Right lung (tissue), 5 donors: ENCODE results near the gene ESR1. TPM values are rescaled to one million over a fixed set of nuclear protein-coding genes. Genes with fewer than 3 reads are reported as not detected.

Experiments used
- DNase-seq, 2 donors: peaks; one replicate each; pipeline ENCODE4 v3.0.0-alpha.2; 2013
- polyA plus RNA-seq, 5 donors: library from polyadenylated mRNA; unstranded; fragments of 120-200 nt; gene quantifications; one replicate each; pipeline versions ENCODE4 v1.2.1 to v1.2.3, GENCODE V29; 2013; ENCODE audit warnings: inconsistent platforms in 1 of 5, low replicate concordance in 1 of 5; ENCODE audit not compliant: insufficient read length in 5 of 5, insufficient read depth in 1 of 5

ESR1 gene
- polyA plus RNA-seq, 5 donors = 0.96 to 1.7 (median 1.4) TPM

DNA sequence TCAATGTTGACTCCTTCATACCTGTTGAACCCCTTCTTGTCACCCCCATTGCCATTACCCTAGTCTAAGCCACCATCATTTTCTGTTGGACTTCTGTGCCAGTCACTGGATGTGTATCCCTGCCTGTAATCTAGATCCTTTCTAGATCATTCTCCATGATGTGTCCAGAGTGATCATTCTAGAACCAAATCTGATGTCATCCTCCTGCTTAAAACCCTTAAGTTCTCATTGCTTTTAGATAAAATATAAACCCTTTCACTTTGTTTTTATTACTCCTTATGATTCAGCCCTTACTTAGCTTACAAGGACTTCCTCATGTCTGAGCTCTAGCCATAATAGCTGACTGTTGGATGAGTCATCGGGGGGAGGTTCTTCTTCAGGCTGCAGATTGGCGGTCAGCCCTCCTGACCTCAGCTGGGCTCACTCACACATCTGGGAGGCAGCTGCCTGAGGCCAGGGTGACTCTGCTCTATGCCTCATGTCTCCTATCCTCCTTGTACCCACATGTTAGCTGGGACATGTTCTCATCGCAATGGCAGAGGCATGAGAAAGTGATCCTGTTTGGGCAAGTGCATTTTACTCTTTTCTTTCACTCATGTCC is 287.6 kb downstream of the ESR1 start:
- no peak for DNase-seq

DNA sequence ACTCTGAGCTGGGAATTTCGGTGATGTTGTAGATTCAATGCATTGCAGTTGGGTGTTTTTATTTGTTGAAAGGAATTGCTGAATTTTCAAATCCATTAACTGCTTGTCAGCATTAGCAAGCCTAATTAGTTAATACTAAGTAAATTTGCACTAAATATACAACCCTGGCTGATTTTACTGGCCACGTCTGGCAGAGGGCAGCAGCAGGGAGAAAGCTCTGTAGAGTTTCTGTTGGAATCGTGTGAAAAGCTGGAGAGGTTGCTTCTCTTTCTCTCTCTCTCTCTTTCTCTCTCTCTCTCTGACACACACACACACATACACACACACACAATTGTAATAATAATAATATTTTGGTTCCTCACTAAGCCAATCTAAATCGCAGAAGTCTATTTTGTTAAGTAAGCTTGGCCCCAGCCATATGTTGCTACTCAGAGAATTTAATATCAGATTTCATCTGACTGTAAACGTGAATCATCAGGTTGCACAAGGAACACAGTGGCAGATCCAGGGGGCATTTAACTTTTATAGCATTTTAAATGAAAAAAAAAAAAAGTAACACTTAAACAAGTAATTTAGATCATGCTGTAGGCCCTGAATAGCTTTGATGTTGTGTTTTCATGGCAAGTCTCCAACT is 289.5 kb downstream of the ESR1 start:
- no peak for DNase-seq

DNA sequence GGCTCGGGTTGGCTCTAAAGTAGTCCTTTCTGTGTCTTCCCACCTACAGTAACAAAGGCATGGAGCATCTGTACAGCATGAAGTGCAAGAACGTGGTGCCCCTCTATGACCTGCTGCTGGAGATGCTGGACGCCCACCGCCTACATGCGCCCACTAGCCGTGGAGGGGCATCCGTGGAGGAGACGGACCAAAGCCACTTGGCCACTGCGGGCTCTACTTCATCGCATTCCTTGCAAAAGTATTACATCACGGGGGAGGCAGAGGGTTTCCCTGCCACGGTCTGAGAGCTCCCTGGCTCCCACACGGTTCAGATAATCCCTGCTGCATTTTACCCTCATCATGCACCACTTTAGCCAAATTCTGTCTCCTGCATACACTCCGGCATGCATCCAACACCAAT is 291.2 kb downstream of the ESR1 start:
- DNase-seq = no peak

DNA sequence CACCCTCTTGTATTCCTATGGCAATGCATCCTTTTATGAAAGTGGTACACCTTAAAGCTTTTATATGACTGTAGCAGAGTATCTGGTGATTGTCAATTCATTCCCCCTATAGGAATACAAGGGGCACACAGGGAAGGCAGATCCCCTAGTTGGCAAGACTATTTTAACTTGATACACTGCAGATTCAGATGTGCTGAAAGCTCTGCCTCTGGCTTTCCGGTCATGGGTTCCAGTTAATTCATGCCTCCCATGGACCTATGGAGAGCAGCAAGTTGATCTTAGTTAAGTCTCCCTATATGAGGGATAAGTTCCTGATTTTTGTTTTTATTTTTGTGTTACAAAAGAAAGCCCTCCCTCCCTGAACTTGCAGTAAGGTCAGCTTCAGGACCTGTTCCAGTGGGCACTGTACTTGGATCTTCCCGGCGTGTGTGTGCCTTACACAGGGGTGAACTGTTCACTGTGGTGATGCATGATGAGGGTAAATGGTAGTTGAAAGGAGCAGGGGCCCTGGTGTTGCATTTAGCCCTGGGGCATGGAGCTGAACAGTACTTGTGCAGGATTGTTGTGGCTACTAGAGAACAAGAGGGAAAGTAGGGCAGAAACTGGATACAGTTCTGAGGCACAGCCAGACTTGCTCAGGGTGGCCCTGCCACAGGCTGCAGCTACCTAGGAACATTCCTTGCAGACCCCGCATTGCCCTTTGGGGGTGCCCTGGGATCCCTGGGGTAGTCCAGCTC is 292.1 kb downstream of the ESR1 start:
- no peak for DNase-seq

DNA sequence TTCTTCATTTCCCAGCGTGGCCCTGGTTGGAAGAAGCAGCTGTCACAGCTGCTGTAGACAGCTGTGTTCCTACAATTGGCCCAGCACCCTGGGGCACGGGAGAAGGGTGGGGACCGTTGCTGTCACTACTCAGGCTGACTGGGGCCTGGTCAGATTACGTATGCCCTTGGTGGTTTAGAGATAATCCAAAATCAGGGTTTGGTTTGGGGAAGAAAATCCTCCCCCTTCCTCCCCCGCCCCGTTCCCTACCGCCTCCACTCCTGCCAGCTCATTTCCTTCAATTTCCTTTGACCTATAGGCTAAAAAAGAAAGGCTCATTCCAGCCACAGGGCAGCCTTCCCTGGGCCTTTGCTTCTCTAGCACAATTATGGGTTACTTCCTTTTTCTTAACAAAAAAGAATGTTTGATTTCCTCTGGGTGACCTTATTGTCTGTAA is 292.7 kb downstream of the ESR1 start:
- no peak for DNase-seq

DNA sequence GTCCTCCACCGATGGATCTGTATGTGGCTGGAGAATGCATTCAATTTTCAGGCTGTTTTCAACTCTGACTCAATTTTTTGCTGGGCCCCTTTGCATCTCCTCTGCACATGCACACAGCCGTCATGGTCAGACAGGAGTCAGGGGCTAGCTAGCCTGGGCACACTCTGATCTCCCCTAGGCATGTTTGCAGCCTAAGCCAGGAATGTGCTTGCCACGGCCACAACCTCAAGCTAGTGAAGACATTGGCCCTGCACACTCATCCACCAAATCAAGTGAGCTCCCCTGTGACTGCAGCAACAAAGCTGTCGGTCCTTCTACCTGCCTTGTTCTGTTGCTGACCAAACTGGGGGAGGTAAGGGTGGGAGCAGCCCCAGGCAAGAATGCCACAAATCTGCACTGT is 300.5 kb downstream of the ESR1 start:
- no peak for DNase-seq

DNA sequence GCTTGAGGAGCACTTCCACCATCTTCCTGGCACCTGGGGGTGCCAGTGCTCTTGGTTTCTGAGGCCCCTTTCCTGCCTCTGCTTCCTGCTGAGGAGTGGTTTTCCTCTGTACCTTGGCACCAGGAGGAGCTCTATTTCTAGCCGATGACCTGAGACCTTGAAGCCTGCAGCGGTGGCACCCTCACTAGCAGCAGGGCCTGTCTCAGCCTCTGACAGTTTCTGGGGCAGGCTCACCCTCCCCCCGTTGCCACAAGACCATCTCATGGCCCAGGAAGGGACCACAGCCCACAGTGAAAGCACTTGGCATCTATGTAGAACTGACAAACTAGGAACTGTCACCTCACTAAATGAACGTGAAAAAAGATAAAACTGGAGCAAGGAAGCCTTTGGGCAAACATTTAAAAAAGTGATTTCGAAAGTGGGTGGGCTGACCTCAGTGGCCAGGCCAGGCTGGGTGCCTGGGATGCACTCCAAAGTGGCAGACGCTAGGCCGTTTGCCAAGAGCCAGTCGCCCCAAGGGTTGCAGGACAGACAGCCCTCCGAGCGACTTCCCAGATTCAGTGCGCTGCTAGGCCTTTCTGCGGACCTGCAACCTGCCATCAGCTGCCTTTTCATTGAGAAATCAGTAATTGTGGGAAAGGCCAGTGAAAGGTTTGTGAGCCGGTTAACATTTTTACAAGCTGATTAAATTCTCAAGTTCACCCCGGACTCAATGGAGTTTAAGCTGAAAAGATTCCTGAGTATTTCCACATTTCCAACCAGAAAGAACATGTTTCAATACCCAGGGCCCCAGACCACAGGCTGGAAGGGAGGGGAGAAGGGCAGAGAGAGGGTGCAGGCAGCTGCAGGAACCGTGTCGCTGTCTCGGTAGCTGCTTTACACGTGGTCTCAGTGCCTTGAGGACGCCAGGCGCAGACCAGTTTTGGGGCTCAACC is 303.7 kb downstream of the ESR1 start:
- DNase-seq = no peak

DNA sequence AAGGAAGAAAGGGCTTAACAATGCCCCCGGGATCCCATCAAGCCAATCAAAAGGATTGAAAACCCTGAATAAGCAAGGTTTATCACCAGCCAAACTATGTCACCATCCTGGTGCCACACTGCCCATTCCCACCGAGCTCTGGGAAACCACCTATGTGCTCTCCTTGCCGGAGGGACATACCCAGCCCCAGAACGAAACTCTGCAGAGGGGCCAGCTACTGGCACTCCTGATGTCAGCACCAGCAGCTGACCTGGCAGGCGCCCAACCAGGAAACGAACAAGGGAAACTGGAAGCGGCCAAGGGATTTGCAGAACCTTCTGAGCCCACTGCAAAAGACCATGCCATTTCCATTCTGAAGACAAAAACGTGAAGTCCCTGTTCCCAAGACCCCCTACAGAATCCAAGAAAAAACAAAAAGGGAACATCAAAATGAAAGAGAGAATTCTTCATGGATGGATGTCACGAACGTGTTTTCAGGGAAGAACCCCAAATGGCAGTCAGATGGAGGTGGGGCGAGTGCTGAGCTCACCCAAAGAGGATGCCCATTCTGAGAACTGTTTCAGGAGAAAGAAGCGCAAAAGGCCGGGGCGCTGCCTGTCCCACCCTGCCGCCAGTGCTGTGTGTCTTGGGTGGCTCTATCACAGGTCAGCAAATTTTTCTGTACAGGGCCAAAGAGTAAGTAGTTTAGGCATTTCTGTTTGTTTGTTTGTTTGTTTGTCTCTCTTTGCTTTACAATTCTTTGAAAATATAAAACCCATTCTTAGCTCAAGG is 305.2 kb downstream of the ESR1 start:
- DNase-seq = no peak

DNA sequence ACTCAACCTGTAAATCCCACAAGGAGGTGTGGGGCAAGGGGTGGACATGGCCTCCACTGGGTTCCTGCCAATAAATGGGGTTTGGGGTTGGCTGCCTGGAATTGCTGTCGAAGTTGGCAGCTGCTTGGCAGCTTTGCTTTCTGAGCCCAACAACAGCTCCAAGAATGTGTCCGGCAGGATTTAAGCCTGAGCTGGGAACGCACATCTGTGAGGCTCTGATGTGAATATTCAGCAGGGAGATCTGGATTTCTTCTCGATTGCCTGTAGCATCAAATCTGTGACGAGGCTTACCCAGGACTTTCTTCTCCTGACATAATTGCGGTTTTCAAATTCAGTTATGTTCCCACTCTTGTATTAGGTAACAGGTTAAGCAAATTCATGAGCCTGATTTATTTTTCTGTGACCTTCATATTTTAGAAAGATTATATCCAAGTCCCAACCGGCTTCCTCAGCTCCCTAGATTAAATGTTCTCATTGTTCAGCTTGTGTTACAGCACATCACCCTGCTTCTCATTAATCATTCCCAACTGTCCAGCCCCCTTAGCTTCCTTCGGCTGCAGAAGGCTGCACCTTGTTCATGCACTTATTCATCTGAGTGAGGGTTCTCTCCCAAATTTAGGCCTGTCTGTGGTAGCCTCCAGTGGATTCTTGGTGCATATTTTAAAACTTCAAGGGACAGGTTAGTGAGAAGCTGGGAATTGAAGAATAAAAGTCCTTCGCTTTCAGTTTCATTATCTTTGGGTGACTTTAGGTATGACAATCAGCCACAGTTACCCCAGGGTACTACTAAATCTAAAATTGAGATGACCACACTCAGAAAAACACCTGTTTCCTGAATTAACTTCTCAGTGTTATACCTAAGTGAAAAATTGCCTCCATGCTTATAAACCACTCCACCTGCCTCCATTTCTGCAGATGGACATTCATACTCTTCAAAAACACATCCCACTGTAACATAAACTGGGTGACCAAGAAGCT is 310.0 kb downstream of the ESR1 start:
- DNase-seq = no peak

DNA sequence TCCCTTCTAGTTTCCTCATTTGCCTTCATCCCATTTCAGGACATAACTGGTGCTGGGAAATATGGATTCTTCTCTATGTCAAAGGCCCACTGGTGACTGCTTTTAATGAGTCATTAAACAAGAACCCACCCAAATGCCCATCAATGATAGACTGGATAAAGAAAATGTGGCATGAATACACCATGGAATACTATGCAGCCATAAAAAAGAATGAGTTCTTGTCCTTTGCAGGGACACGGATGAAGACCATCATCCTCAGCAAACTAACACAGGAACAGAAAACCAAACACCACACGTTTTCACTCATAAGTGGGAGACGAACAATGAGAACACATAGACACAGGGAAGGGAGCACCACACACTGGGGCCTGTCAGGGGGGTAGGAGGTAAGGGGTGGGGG is 310.7 kb downstream of the ESR1 start:
- DNase-seq = no peak

DNA sequence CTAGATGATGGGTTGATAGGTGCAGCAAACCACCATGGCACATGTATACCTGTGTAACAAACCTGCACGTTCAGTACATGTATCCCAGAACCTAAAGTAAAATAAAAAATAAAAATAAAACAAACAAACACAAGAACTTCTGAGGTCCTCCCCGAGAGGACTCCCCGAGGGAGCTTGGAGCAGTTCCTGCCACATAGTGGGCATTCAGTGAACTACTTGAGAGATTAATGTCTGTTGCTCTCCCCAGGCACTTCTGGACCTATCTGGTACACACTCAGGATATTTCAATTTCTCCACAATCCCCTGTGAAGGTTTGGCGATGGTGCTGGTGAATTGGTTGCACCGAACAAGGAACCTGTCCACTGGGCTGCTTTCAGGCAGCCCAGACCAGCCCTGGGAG is 311.2 kb downstream of the ESR1 start:
- no peak for DNase-seq

DNA sequence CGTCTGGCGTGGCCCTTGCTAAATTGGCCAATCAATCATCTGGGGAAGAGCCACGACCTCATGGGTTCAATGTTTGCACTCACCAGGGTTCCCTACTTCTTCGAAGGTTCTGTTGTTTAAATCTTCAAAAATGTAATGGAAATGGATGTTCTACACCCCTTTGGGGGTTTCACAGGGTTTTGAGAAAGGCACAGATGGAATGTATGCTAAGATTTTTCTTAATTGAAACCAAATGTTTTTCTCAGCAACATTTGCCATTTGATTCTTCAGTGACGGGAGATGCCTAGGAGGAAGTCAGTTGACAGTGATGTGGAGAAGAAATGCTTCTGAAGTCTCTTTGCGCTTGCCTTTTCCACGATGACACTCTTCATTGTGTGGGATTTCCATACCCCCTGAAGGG is 312.3 kb downstream of the ESR1 start:
- DNase-seq = no peak

DNA sequence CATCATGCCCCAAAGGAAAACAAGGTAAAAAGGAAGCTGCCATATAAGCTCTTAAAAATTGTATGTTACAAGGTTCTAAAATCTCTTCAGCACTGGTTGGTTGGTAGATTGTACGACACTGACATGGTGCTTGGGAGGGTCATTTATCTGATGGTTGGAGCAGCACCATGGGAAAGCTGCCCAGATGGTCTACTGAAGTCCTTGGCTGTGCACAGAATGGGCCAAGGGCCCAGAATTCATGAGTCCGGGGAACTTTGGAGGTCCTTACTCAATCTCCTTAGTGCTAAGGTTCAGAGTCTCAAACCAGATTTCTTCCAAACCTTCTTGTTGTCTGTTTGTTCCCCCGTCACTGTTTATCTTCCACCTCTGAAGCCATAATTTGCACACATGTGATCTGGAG is 314.4 kb downstream of the ESR1 start:
- DNase-seq = no peak

DNA sequence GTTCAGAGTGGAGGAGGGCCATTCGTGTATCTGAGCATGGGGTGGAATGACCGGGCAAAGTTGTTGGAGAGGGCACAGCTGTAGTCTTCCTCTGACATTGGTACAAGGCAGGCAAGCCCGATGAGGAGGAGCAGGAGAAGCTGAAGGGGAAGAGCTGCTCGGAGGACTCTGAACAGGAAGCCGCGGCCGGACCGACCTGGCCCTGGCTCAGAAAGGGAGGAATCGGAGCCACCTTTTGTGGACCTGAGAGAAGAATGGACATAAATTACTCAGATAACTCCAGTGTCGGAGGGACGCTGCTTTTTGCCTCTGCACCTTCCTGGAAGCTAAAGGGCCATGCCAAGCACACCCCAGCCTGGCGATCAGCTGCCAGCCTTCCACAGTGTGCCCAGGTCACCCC is 315.0 kb downstream of the ESR1 start:
- no peak for DNase-seq

DNA sequence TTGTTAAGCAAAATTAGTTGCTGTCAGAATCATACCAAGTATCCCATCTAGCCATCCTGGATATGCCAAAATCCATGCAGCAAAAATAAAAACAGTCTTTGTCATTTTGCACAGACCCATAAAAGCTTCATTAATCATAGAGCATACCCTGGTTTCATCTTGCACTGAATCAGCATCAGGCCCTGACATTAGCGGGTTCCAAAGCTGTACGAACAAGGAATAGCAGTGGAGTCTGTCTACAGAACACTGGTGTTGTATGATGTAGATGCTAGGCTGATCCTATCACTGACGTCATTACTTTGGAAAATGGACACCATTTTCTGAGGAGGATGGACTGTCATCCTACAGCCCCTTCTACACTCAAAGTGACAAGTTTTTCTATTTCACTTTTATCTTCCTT is 315.6 kb downstream of the ESR1 start:
- DNase-seq = no peak

DNA sequence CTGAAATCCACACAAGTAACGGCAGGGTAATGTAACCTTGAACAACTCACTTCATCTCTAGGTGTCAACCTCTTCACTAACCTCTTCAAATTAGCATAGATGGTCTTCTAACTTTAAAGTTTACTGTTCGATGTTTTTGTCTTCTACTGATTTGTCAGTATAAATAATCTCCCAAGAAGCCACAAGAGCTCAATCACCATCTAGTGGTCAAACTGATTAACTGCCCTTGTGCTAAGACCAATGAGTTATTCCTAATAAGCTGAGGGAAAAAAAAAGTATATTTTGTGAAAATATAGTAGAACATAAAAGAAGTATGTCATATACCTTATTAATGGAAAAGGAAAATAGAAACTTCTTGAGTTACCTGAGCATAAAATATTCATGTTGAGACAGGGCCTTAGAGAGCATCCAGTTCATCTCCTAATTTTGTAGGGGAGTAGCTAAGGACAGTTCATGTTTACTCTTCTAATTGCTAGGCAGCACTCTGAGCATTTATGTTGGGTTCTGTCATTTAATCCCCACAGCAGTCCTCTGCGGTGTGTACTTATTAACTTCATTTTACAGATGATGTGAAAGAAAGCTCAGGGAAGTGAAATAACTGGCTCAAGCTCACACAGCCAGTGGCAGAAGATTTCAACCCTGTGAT is 317.1 kb downstream of the ESR1 start:
- no peak for DNase-seq

DNA sequence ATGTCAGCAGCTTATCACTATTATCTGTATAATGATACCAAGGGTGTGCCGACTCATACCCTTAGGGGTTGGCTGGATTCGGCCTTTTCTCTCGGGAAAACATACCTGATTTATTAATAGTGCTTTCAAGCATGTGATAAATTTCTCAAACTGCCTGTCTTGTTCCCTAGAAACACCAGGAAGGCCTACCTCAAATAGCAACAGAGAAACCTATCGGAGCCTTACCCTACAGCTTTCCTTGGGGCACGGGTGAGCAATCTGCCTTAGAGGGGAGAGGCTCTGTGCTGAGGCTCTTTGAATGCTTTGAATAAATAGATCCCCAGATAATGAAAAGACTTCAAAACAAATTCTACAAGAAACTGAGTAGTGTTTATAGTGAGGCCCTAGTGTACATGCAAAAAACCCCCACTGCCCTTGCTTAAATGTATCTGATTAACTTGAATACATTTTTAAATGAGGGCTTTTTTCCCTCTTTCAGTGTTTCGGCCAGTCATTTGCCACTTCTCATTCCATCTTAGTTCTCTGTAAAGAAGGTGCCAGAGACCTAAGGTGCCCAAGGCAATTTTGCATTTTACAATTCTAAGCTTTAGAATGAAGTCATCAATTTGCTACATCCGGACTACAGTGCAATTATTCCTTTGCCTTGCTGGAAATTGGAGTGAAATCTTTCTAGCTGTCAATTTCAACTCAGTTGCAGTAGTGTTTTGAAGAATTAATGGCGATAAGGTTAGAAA is 320.1 kb downstream of the ESR1 start:
- no peak for DNase-seq

DNA sequence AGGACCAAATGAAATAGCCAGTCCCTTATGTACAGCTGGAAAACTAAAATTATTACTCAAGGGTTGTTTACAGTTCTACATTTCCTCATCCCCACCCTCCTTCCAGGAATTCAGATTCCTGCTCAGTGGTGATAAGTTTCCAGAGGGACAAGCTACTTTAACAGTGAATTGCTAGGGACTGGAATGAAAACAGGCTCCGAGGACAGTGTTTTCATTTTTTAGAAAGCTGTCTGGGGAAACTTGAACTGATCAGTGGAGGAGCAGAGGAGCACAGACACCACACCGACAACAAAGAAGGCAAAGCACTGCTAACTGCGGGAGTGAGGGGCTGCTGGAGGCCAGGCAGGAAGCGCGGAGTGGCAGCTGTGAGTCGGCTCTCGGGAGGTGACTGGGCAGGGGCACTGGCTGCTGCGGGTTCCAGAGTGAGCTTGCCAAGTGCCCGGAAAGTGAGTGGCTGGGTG is 322.2 kb downstream of the ESR1 start:
- DNase-seq = peak in 1 of 2 donors; percentile 35

DNA sequence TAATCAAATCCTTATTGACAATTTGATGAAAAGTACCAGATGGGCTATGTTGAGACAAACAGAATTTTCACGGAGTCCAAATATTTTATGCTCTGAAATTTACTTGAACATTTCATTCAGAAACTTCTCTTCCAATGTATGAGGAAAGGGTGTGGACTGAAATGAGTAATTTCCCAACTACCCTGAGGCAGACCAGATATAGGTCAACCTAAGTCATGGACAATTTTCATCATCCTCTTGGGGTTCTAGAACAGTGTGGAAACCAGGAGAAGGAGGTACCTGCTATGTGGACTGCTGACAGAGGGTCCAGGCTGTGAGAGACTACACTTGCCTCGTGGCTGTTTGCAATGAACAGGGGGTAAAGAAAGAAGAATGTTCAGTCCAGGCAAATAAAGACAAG is 323.0 kb downstream of the ESR1 start:
- no peak for DNase-seq
